ENCODE data around the gene MCM8.

MCM8 gene

GRCh38 chr20:6046432-6046831, 96.0 kb downstream of the MCM8 start:
- DNase-seq = no peak

- no peak for DNase-seq
These were observed 97.9 kb downstream of the MCM8 start for GRCh38 chr20:6048391-6048790.

Data from stimulated activated naive CD4-positive, alpha-beta T cell treated with Interleukin-2 at 50 U/mL for 16 hours (primary cell).